Umbilical cord (tissue), 2 donors: ENCODE results near the gene NME8. TPM values are rescaled to one million over a fixed set of nuclear protein-coding genes. Genes with fewer than 3 reads are reported as not detected.

Experiments used
- DNase-seq: peaks from one replicate; pipeline ENCODE4 v3.0.0-alpha.2; 2015; ENCODE audit warnings: low spot score
- total RNA-seq: library from RNA; depleted of rRNA; stranded (reverse); fragments of >200 nt; gene quantifications from one replicate; pipeline ENCODE4 v1.2.3, GENCODE V29; 2014; ENCODE audit warnings: low replicate concordance; ENCODE audit not compliant: insufficient read depth

Gene NME8
- total RNA-seq, 1 donor from 2014 or later = not detected

DNA sequence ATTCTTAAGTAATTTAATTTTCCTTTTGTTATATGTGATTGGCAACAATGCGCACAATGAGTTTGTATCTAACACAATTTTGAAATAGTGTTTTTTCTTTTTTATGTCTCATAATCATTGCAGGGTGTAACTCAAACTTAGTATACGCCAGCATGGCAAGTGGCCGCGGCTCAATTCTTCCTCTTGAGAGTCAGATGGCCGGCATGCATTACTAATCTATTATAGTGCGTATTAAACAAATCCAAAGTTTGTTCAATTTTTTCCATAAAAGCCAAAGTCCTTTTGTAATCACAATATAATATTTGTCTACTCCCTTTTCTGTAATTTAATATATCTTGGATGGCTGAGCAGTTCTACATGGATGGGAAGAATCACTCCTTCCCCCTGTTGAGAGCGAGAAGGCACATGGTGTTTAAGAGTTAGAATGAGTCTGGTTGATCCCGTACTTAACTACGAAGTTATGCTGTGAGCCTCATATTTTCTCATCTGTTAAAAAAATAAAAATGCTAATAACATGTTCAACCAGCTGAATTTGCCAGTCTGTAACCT, 84.7 kb downstream of the NME8 start:
- DNase-seq = no peak

DNA sequence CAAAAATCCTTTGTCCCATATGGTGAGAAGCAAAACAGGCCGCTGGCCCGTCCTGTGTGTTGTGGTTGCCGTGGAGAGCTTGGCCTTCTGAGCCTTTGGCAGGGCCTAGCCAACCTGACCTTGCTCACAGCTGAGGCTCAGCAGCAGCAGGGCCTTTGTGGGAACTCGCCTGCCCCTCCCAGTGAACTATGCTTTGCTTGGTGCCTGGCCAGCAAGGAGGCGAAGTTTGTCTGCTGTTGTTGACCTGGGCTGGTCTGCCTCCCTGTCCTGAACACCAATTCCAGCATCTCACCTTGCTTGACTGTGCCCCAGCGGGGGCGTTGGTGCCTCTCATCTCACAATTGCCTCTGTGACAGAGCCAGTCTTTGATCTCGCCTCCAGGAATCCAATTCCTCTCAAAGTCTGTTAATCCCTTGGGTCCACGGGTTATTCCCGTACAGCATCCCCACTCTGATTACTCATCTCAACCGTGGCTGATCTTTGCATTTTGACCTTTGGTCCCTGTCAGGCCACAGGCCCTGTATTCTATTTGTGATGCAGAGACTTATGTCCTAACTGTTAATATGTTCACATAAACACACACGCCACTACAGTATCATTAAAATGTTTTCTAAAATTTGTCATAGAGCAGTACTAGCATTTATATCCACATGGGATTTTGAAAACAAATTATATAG, 94.7 kb downstream of the NME8 start:
- DNase-seq = no peak

- no peak for DNase-seq
These were observed 95.7 kb downstream of the NME8 start for GRCh38 chr7:37943905-37944736.

DNA sequence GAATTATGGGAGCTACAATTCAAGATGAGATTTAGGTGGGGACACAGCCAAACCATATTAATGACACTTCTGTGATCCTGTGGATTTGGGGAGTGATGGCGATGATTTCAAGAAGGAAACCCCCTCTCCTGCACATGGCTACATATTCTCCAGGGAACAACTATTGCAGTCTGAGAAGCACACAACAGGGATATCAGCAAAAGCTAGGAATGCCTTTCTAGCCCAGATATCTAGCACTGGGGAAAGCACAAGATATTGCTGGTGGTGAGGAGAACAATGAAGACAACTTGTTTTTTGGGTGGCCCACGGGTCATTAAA, 96.3 kb downstream of the NME8 start:
- no peak for DNase-seq

DNA sequence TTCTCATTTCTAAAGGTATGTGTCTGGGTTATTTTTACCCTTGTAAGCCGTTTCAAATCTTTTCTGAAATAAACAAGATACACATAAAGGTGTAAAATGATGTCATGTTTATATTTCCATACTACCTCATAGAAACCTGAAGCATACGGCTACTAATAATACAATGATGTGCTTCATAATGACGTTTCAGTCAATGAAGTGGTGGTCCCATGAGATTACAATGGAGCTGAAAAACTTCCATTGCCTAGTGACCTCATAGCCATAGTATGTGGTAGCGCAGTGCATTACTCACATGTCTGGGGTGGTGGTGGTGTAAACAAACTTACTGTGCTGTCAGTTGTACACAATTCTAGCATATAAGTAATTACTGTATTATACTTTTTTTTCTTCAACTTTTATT, 96.9 kb downstream of the NME8 start:
- no peak for DNase-seq

GRCh38 chr7:37947138-37947940, 98.9 kb downstream of the NME8 start:
- DNase-seq = no peak

DNA sequence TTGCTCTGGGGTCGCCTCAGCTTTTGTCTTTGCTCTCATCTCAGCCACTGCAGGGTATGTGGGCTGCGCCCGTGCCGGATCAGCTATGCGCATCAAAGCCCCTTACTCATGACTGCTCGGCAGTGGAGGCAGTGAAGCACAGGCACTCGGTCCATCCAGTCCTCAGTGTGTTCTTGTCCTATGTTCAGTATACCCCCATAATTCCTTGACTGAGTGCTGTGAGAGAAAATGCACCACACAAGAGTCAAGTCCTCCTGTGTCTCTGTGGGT, 99.5 kb downstream of the NME8 start:
- no peak for DNase-seq

Other genes starting within 250 kb of the NME8 start
- gene GPR141, start 164.8 kb upstream of the NME8 start, total RNA-seq = 2.4 TPM
- gene SFRP4, start 68.2 kb downstream of the NME8 start, total RNA-seq = 3.4 TPM
- gene EPDR1, start 72.0 kb downstream of the NME8 start, total RNA-seq = 13.0 TPM